Heart left ventricle (tissue), 16 donors: ENCODE results near the gene RAB24. TPM values are rescaled to one million over a fixed set of nuclear protein-coding genes. Genes with fewer than 3 reads are reported as not detected.

Source experiments
- ATAC-seq, 4 donors: fragments of 200-7000 bp; cut with Tn5 transposase; one replicate each; pipeline ENCODE4 v1.9.1; 2020 to 2022; ENCODE audit warnings: moderate library complexity in 4 of 4, mild to moderate bottlenecking in 3 of 4, moderate number of reproducible peaks in 1 of 4
- DNase-seq, 5 donors: peaks; one replicate each; pipeline ENCODE4 v3.0.0-alpha.2; 2020
- H3K27ac ChIP-seq, 12 donors: fragments of 200-600 bp; sonication (generic) in 4 of 12; one replicate each; pipeline versions ENCODE4 v1.5.0 to v1.8.0; 2016 to 2022; ENCODE audit warnings: mild to moderate bottlenecking in 2 of 12
- H3K27me3 ChIP-seq, 9 donors: fragments of 200-600 bp; sonication (generic) in 2 of 9; one replicate each; pipeline versions ENCODE4 v1.5.1 to v1.8.0; 2016 to 2022; ENCODE audit warnings: mild to moderate bottlenecking in 3 of 9
- H3K36me3 ChIP-seq, 9 donors: fragments of 200-600 bp; sonication (generic) in 2 of 9; one replicate each; pipeline versions ENCODE4 v1.5.0 to v1.8.0; 2018 to 2022; ENCODE audit warnings: mild to moderate bottlenecking in 2 of 9
- H3K4me1 ChIP-seq, 12 donors: fragments of 200-600 bp; sonication (generic) in 4 of 12; one replicate each; pipeline versions ENCODE4 v1.5.0 to v1.8.0; 2016 to 2022; ENCODE audit warnings: mild to moderate bottlenecking in 3 of 12
- H3K4me3 ChIP-seq, 12 donors: fragments of 200-600 bp; sonication (generic) in 4 of 12; one replicate each; pipeline versions ENCODE4 v1.5.0 to v1.8.0; 2017 to 2022; ENCODE audit warnings: mild to moderate bottlenecking in 9 of 12, moderate library complexity in 4 of 12
- H3K9me3 ChIP-seq, 12 donors: fragments of 200-600 bp; sonication (generic) in 4 of 12; one replicate each; pipeline versions ENCODE4 v1.5.0 to v1.8.0; 2016 to 2022; ENCODE audit warnings: mild to moderate bottlenecking in 1 of 12
- POLR2A ChIP-seq, 2 donors: fragments of 450-650 bp; IDR thresholded peaks; one replicate each; pipeline ENCODE4 v1.6.1; 2017; ENCODE audit warnings: antibody characterized with exemption in 2 of 2, mild to moderate bottlenecking in 2 of 2, moderate library complexity in 2 of 2
- WGBS, 4 donors: extraction: QIAGEN DNeasy Blood & Tissue Kit in 2 of 4; methylation state at CpG; one replicate each; pipeline versions ENCODE4 v1.1.5 to v1.1.7; 2013 to 2018; 5-methylcytosine and 5-hydroxymethylcytosine counted together
- intact Hi-C, 10 donors: fragments of 100-400 bp; cut with DNase I; formaldehyde crosslinking; loops; one replicate each; pipeline versions ENCODE4 v1.11.1 to v1.14.2; 2022
- polyA plus RNA-seq, 2 donors: library from polyadenylated mRNA; stranded (reverse); fragments of 200-250 nt; gene quantifications; one replicate each; pipeline ENCODE4 v1.2.3, GENCODE V29; 2013
- total RNA-seq, 9 donors: library from RNA; depleted of rRNA in 2 of 9; stranded (reverse); fragments of >200 nt in 2 of 9; fragmentation: NEBNext Ultra II Directional in 3 of 9; extraction: Animal tissue kit (Norgen Biotek cat#: 25700) in 3 of 9; gene quantifications; one replicate each; pipeline versions ENCODE4 v1.1.0 to v1.2.4, GENCODE V29; 2016 to 2023
- TF ChIP-seq, protein P1 (sequence below), 12 donors: fragments of 200-600 bp; sonication (generic) in 4 of 12; IDR thresholded peaks; one replicate each; pipeline versions ENCODE4 v1.5.0 to v1.8.0; 2018 to 2022; ENCODE audit warnings: antibody characterized with exemption in 12 of 12, mild to moderate bottlenecking in 5 of 12
- donor health status: ischemic (EF 13 %, LVEDD 7.1; RV severe dilation, severe dysfunction).
- donor health status: healthy with polysubstance abuse.
- donor health status: DM: no; HTN: yes; CAD: no.
- donor health status: DM: no; HTN: no; CAD: no.
- donor health status: ischemic (EF 25% LVEDD 6.9; RV normal size, moderate dysfunction).
- donor health status: ischemic (EF 25% LVEDD 5.7; RV mildly dilated, moderate dysfunction).
- donor health status: healthy.
- donor health status: DM: yes; HTN: yes; CAD: no.
- donor health status: ischemic (EF 35%, LVEDD 5.7; RV mildly dilated, moderate dysfunction).
- donor health status: nonischemic (EF 11% LVEDD 7.7; RV severe dilation, severe dysfunction).
- donor health status: DM: yes; HTN: yes; CAD: no.
- donor health status: PGD.
- donor health status: ischemic (EF 29% LVEDD 5.4; RV normal size, mild dysfunction).
- donor health status: nonischemic (EF 23%, LVEDD 6.1; RV moderate dilation, normal function).

Gene RAB24
- total and polyA plus RNA-seq, 11 donors, result 11.6 to 28.3 (median 18.9) TPM

DNA sequence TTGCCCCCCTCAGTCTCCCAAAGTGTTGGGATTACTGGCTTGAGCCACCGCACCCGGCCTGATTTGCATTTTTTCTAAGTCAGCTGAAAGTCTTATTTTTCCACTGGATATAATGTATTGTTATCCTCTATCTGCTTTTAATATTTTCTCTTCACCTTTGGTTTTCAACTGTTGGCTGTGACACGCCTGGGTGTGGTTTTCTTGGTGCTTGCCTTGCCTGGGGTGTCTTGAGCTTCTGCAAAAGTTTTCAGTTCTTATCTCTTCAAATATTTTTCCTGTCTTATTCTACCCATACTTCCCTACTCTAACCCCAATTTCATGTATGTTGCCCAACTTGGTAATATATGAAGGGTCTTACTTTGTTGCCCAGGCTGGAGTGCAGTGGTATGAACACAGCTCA, 12.5 kb upstream of the RAB24 start:
- no peak for ATAC-seq
- WGBS, 4 donors, result 78 to 98% (median 97%) methylated on average over 3 of the region's 3 CpGs
- intact Hi-C loops, result loop anchor here in 9 of 10 donors (5.0 to 10.0 kb wide), 10 partner anchors 41 to 201 kb away; partner anchors contain the start of genes SLC34A1 (in 2 of the 9), DOK3 (in 1 of the 9) and RGS14 (in 1 of the 9)

GRCh38 chr5:177315411-177315810, 11.9 kb upstream of the RAB24 start:
- ATAC-seq (no peak), DNase-seq (peak in 1 of 5 donors; percentile 42)
- WGBS, 4 donors, result 89 to 93% (median 91%) methylated on average over 3 to 7 of the region's 7 CpGs
- Histone ChIP-seq H3K4me3 (no peak overlapping the region), H3K4me1 (peaks cover 0 to 35% (median 22%) of the 10 kb centered on the region in 12 donors), H3K27ac (no peak overlapping the region), H3K27me3 (no peaks in the 10 kb centered on the region), H3K36me3 (peaks cover 0 to 5% (median 0%) of the 10 kb centered on the region in 9 donors), H3K9me3 (no peaks in the 10 kb centered on the region)
- intact Hi-C loops, result loop anchor here in 9 of 10 donors (5.0 to 10.0 kb wide), 10 partner anchors 42 to 201 kb away; partner anchors contain the start of genes SLC34A1 (in 2 of the 9), DOK3 (in 1 of the 9) and RGS14 (in 1 of the 9)
- TF ChIP-seq, protein P1, sequence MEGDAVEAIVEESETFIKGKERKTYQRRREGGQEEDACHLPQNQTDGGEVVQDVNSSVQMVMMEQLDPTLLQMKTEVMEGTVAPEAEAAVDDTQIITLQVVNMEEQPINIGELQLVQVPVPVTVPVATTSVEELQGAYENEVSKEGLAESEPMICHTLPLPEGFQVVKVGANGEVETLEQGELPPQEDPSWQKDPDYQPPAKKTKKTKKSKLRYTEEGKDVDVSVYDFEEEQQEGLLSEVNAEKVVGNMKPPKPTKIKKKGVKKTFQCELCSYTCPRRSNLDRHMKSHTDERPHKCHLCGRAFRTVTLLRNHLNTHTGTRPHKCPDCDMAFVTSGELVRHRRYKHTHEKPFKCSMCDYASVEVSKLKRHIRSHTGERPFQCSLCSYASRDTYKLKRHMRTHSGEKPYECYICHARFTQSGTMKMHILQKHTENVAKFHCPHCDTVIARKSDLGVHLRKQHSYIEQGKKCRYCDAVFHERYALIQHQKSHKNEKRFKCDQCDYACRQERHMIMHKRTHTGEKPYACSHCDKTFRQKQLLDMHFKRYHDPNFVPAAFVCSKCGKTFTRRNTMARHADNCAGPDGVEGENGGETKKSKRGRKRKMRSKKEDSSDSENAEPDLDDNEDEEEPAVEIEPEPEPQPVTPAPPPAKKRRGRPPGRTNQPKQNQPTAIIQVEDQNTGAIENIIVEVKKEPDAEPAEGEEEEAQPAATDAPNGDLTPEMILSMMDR (IDR thresholded peaks at IDR 0.05), result no peak
- no peak for TF ChIP-seq POLR2A (IDR thresholded peaks at IDR 0.05)

More for the DNA sequence above, 12.5 kb upstream of the RAB24 start:
- Histone ChIP-seq H3K36me3 (peaks cover 0 to 8% (median 2%) of the 10 kb centered on the region in 9 donors), H3K4me1 (peaks cover 0 to 35% (median 16%) of the 10 kb centered on the region in 12 donors), H3K27ac (no peak overlapping the region), H3K9me3 (no peaks in the 10 kb centered on the region), H3K27me3 (no peaks in the 10 kb centered on the region), H3K4me3 (no peak overlapping the region)
- TF ChIP-seq, protein P1 (IDR thresholded peaks at IDR 0.05), result no peak
- no peak for TF ChIP-seq POLR2A (IDR thresholded peaks at IDR 0.05)
- DNase-seq, result peak in 1 of 5 donors; percentile 8

- no peak overlapping the region for H3K4me3 ChIP-seq
- no peak for ATAC-seq
- intact Hi-C loops, result loop anchor here in 9 of 10 donors (5.0 to 10.0 kb wide), 11 partner anchors 43 to 200 kb away; partner anchors contain the start of genes SLC34A1 (in 2 of the 9), DOK3 (in 1 of the 9) and RGS14 (in 1 of the 9)
- peaks cover 0 to 5% (median 0%) of the 10 kb centered on the region in 9 donors for H3K36me3 ChIP-seq
- 82 to 88% (median 85%) methylated on average over 13 to 18 of the region's 18 CpGs for WGBS, 4 donors
- peaks cover 0 to 39% (median 23%) of the 10 kb centered on the region in 12 donors for H3K4me1 ChIP-seq
- TF ChIP-seq POLR2A (IDR thresholded peaks at IDR 0.05), result no peak
- TF ChIP-seq, protein P1 (IDR thresholded peaks at IDR 0.05), result no peak
- no peaks in the 10 kb centered on the region for H3K27me3 ChIP-seq
- peak in 3 of 5 donors; percentile 21 to 39 (median 23) for DNase-seq
- H3K27ac ChIP-seq, result no peak overlapping the region
- H3K9me3 ChIP-seq, result no peaks in the 10 kb centered on the region
Measured at GRCh38 chr5:177314376-177315342, 11.1 kb upstream of the RAB24 start.
